Ovary (tissue), 9 donors: ENCODE data around the gene MT1HL1. TPM values are rescaled to one million over a fixed set of nuclear protein-coding genes. Genes with fewer than 3 reads are reported as not detected.
"Not testable (repeated sequence)": the region's sequence is repeated elsewhere in the genome, so short reads cannot be mapped to it uniquely, and the experiment has no call there.

ENCODE experiments used
- DNase-seq, 5 donors: peaks; one replicate each; pipeline ENCODE4 v3.0.0-alpha.2; 2019 to 2020
- H3K27ac ChIP-seq, 2 donors: fragments of 200-600 bp; one replicate each; pipeline versions ENCODE4 v1.5.1 to v1.8.0; 2019 to 2022
- H3K27me3 ChIP-seq: fragments of 200-600 bp; one replicate; pipeline ENCODE4 v1.8.0; 2022
- H3K36me3 ChIP-seq: fragments of 200-600 bp; sonication (generic); one replicate; pipeline ENCODE4 v1.5.1; 2019
- H3K4me1 ChIP-seq: one replicate; pipeline ENCODE4 v1.8.1; 2013; ENCODE audit warnings: mild to moderate bottlenecking, moderate library complexity; ENCODE audit not compliant: insufficient read depth
- H3K4me3 ChIP-seq: fragments of 200-600 bp; sonication (generic); one replicate; pipeline ENCODE4 v1.5.1; 2017
- H3K9me3 ChIP-seq, 2 donors: fragments of 200-600 bp in 1 of 2; sonication (generic) in 1 of 2; one replicate each; pipeline versions ENCODE4 v1.5.1 to v1.8.1; 2013 to 2019; ENCODE audit warnings: mild to moderate bottlenecking in 1 of 2, moderate library complexity in 1 of 2
- CTCF ChIP-seq, 3 donors: fragments of 450-650 bp in 2 of 3; fragments of 200-600 bp in 1 of 3; IDR thresholded peaks; one replicate each; pipeline versions ENCODE4 v1.5.1 to v1.8.0; 2016 to 2022; ENCODE audit warnings: antibody characterized with exemption in 3 of 3, mild to moderate bottlenecking in 1 of 3
- EP300 ChIP-seq: sonication (generic); formaldehyde crosslinking; IDR thresholded peaks from one replicate; pipeline ENCODE4 v1.6.1; 2017; ENCODE audit warnings: antibody characterized with exemption
- POLR2A ChIP-seq: fragments of 450-650 bp; IDR thresholded peaks from one replicate; pipeline ENCODE4 v1.6.1; 2017; ENCODE audit warnings: antibody characterized with exemption, mild to moderate bottlenecking, moderate library complexity
- WGBS, 3 donors: extraction: QIAGEN DNeasy Blood & Tissue Kit in 1 of 3; methylation state at CpG; one replicate each; pipeline versions ENCODE4 v1.1.5 to v1.1.7; 2013 to 2017; 5-methylcytosine and 5-hydroxymethylcytosine counted together
- intact Hi-C, 4 donors: fragments of 100-400 bp; cut with DNase I; formaldehyde crosslinking; loops; one replicate each; pipeline versions ENCODE4 v1.11.0 to v1.15.1; 2022 to 2023
- polyA plus RNA-seq, 2 donors: library from polyadenylated mRNA; stranded (reverse); fragments of 200-250 nt in 1 of 2; fragments of 350-450 nt in 1 of 2; fragmentation: Illumina TruSeq in 1 of 2; extraction: RNeasy Lipid Tissue Mini Kit (QIAGEN cat#74804) in 1 of 2; gene quantifications; one replicate each; pipeline ENCODE4 v1.2.3, GENCODE V29; 2013 to 2014
- total RNA-seq, 7 donors: library from RNA; depleted of rRNA in 2 of 7; stranded (reverse); fragments of >200 nt in 2 of 7; fragmentation: NEBNext Ultra II Directional in 3 of 7; extraction: Animal tissue kit (Norgen Biotek cat#: 25700) in 3 of 7; gene quantifications; one replicate each; pipeline versions ENCODE4 v1.1.0 to v1.2.4, GENCODE V29; 2016 to 2023
- donor health status: DM: no; HTN: no; CAD: no; lungs with moderate emphysema.
- donor health status: DM: no; HTN: no; CAD: no.
- donor health status: Bipolar disorder and iron deficiency.
- donor health status: DM: yes; HTN: yes; CAD: no.
- donor health status: DM: no; HTN: no; CAD: no.
- donor health status: DM: yes; HTN: yes; CAD: no.

The MT1HL1 gene
- total and polyA plus RNA-seq, 9 donors, result not detected

DNA sequence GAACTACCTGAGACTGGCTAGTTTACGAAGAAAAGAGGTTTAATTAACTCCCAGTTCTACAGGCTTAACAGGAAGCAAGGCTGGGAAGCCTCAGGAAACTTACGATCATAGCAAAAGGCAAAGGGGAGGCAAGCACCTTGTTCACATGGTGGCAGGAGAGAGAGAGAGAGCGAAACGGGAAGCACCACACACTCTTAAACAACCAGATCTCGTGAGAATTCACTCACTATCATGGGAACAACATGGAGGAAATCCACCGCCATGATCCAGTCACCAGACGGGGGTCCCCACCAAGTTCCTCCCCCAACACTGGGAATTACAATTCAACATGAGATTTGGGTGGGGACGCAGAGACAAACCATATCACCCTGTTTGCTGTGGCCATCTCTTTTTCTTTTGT, 11.8 kb downstream of the MT1HL1 start:
- Histone ChIP-seq H3K36me3 (no peaks in the 10 kb centered on the region), H3K9me3 (no peaks in the 10 kb centered on the region), H3K4me3 (no peak overlapping the region), H3K27me3 (no peaks in the 10 kb centered on the region), H3K4me1 (no peaks in the 10 kb centered on the region), H3K27ac (no peak overlapping the region)
- intact Hi-C loops, result no loop called here
- no peak for DNase-seq
- 86 to 90% (median 87%) methylated on average over 8 of the region's 8 CpGs for WGBS, 3 donors
- TF ChIP-seq EP300 (no peak), POLR2A (no peak)

DNA sequence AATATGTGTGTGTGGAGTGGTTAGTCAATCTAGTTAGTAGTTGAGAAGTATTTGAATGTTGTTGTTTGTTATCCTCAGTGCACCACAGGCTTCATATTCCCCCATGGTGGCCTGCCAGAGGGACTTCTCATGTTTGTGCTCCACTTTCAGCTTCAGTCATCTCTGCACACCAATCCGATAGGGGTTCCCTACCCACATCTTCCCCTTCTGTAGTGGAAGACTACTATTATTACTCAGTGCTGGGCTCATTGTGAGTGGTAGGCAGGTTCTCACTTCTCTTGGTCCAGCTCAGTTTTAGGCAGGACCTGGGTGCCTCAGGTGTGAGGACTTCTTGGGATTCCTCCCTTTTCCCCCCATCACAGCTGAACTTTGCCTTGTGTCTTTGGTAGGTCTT, 14.2 kb downstream of the MT1HL1 start:
- TF ChIP-seq CTCF (IDR thresholded peaks at IDR 0.05) (no peak), EP300 (no peak), POLR2A (no peak)
- 0 to 26% (median 0%) methylated on average over 1 of the region's 1 CpG for WGBS, 3 donors
- no peak for DNase-seq
- no peak overlapping the region for H3K4me3 ChIP-seq
- no peaks in the 10 kb centered on the region for H3K27me3 ChIP-seq
- H3K9me3 ChIP-seq, result no peaks in the 10 kb centered on the region
- H3K4me1 ChIP-seq, result no peaks in the 10 kb centered on the region
- intact Hi-C loops, result no loop called here
- H3K36me3 ChIP-seq, result no peaks in the 10 kb centered on the region
- no peak overlapping the region for H3K27ac ChIP-seq

DNA sequence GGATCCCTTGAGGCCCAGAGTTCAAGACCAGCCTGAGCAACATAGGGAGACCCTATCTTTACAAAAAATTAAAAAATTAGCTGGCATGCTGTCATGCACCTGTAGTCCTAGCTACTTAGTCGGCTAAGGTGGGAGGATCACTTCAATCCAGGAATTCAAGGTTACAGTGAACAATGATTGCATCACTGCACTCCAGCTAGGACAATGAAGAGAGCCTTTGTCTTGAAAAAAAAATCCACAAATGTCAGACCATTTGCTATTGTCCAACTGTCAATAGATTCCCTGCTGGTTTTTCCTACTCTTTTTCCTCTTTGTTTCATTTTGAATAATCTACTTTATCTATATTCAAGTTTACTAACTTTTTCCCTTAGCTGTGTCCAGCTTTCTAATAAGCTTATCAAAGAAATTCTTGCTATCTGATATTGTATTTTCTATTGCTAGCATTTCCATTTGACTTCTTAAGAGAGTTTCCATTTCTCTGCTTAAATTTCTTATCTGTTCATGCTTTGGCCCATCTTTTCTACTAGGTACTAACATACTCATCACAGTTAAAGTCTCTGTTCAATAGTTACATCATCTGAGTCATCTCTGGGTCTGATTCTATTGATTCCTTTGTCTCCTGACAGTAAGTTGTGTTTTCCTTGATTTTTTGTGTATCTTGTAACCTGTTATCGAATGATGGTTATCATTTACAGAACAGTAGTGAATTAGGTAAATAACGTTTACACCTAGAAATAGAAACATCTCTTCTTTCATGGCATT, 14.8 kb downstream of the MT1HL1 start:
- Histone ChIP-seq H3K4me1 (no peaks in the 10 kb centered on the region), H3K4me3 (no peak overlapping the region), H3K36me3 (no peaks in the 10 kb centered on the region), H3K27ac (no peak overlapping the region), H3K9me3 (no peaks in the 10 kb centered on the region), H3K27me3 (no peaks in the 10 kb centered on the region)
- intact Hi-C loops, result no loop called here
- WGBS, 3 donors, result 83 to 93% (median 86%) methylated on average over 3 of the region's 3 CpGs
- DNase-seq, result no peak
- TF ChIP-seq CTCF (IDR thresholded peaks at IDR 0.05) (no peak), POLR2A (no peak), EP300 (no peak)

GRCh38 chr1:236983818-236984217, 20.4 kb downstream of the MT1HL1 start:
- no peak for DNase-seq
- intact Hi-C loops, result no loop called here
- TF ChIP-seq POLR2A (no peak), EP300 (no peak), CTCF (IDR thresholded peaks at IDR 0.05) (no peak)
- no peaks in the 10 kb centered on the region for H3K27me3 ChIP-seq
- H3K4me3 ChIP-seq, result no peak overlapping the region
- no peaks in the 10 kb centered on the region for H3K36me3 ChIP-seq
- no peak overlapping the region for H3K27ac ChIP-seq
- no peaks in the 10 kb centered on the region for H3K9me3 ChIP-seq
- H3K4me1 ChIP-seq, result no peaks in the 10 kb centered on the region

DNA sequence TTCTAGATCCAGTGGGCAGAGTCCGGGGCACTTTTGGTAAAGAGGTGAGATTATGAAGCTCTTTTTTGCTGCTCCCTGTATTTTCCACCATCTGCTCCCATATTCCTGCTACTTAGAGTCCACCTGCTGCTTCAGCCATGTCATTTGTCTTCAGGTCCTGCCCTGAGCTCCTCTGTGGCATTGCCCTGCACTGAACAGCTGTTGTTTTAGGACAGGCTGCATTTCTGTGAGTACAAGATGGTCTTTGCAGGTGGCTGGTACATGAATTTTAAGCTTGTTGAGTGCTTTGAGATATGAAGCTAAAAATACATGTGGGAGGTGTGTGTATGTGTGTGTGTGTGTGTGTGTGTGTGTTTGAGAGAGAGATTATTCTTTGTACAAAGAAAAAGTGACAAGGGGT, 21.9 kb downstream of the MT1HL1 start:
- H3K36me3 ChIP-seq, result no peaks in the 10 kb centered on the region
- no peak overlapping the region for H3K4me3 ChIP-seq
- no peaks in the 10 kb centered on the region for H3K27me3 ChIP-seq
- 76 to 83% (median 76%) methylated on average over 1 of the region's 1 CpG for WGBS, 3 donors
- no peak overlapping the region for H3K27ac ChIP-seq
- TF ChIP-seq CTCF (IDR thresholded peaks at IDR 0.05), result no peak
- TF ChIP-seq EP300, result no peak
- TF ChIP-seq POLR2A, result no peak
- H3K9me3 ChIP-seq, result no peaks in the 10 kb centered on the region
- intact Hi-C loops, result no loop called here
- H3K4me1 ChIP-seq, result no peaks in the 10 kb centered on the region
- no peak for DNase-seq

DNA sequence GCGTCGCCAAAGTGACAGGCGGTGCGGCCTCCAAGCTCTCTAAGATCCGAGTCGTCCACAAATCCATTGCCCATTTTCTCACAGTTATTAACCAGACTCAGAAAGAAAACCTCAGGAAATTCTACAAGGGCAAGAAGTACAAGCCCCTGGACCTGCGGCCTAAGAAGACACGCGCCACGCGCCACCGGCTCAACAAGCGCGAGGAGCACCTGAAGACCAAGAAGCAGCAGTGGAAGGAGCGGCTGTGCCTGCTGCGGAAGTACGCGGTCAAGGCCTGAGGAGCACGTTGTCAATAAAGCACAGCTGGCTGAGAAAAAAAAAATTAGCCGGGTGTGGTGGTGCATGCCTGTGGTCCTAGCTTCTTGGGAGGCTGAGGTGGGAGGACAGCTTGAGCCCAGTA, 22.8 kb downstream of the MT1HL1 start:
- H3K27ac ChIP-seq, H3K36me3 ChIP-seq, H3K27me3 ChIP-seq, H3K4me1 ChIP-seq, DNase-seq, H3K9me3 ChIP-seq, H3K4me3 ChIP-seq, intact Hi-C loops: not testable (repeated sequence)
- 94 to 97% (median 96%) methylated on average over 20 of the region's 20 CpGs for WGBS, 3 donors
